Measurements from ENCODE around the gene NPLOC4. TPM values are rescaled to one million over a fixed set of nuclear protein-coding genes. Genes with fewer than 3 reads are reported as not detected.
A peak's percentile ranks its signal among the peaks of the same experiment; 100 is the strongest.

Gene NPLOC4
- total RNA-seq, 4 donors from 2014 or later: 176 to 290 (median 263) TPM

DNA sequence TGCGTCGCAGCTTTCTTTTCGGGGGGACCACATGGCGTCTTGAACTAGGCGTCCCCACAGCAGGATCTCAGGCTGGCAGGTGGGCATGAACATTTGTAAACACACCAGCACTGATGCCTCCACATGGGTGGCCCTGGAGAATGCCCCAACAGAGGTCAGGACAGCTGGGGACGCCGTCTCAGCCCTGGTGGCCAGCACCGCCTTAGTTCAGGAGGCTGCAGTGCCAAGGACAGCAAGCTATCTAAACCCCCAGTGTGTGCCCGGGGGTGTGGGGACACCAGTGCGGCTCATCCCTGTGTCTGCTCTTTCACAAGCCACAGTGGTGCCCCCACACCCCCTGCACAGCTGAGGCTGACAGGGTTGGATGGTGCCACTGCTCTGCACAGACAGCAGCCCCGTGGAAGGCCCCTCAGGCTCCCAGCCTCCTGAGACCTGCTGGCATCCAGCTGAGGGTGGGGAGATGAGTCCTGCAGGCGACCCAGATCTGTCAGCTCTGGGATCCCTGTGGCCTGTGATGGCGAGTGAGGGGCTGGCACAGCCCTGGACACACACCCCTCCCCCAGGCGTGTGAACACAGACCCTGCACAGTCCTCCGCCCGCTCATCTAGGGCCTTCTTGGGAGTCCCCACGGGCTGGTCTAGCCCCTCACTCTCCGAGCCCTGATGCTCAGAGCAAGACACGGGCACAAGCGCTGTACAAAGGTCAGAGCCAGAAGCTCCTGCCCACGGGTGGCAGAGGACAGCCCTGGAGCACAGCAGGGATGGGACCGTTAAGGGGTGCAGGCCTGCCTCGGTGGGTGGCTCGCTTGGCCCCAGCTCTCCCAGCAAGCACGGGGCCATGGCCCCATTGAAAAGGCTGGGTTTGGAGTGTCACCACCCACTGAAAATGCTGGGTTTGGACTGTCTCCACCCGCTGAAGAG, 98.0 kb downstream of the NPLOC4 start:
- Histone ChIP-seq H3K4me1 (peaks cover 10 to 14% of the 10 kb centered on the region in 2 donors), H3K4me3 (no peak overlapping the region), H3K27me3 (peaks cover 26 to 32% (median 28%) of the 10 kb centered on the region in 3 donors), H3K36me3 (peaks cover 0 to 30% of the 10 kb centered on the region in 2 donors), H3K9me3 (no peaks in the 10 kb centered on the region), H3K27ac (no peak overlapping the region)
- TF ChIP-seq, protein P1, sequence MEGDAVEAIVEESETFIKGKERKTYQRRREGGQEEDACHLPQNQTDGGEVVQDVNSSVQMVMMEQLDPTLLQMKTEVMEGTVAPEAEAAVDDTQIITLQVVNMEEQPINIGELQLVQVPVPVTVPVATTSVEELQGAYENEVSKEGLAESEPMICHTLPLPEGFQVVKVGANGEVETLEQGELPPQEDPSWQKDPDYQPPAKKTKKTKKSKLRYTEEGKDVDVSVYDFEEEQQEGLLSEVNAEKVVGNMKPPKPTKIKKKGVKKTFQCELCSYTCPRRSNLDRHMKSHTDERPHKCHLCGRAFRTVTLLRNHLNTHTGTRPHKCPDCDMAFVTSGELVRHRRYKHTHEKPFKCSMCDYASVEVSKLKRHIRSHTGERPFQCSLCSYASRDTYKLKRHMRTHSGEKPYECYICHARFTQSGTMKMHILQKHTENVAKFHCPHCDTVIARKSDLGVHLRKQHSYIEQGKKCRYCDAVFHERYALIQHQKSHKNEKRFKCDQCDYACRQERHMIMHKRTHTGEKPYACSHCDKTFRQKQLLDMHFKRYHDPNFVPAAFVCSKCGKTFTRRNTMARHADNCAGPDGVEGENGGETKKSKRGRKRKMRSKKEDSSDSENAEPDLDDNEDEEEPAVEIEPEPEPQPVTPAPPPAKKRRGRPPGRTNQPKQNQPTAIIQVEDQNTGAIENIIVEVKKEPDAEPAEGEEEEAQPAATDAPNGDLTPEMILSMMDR (IDR thresholded peaks at IDR 0.05 in 4 of 5, conservative IDR thresholded peaks at IDR 0.05 in 1 of 5): no peak
- TF ChIP-seq POLR2A (IDR thresholded peaks at IDR 0.05): no peak
- ATAC-seq: no peak
- no peak for DNase-seq
- in situ Hi-C loops (cut with MboI; ENCODE audit: low sequenced_read_pairs in 4 of 4): no loop called here
- intact Hi-C loops (cut with DNase I; ENCODE audit: low total_unique reads): loop anchor here (5.0 kb wide), 1 partner anchor 52 kb away; no protein-coding TSS in a partner anchor

DNA sequence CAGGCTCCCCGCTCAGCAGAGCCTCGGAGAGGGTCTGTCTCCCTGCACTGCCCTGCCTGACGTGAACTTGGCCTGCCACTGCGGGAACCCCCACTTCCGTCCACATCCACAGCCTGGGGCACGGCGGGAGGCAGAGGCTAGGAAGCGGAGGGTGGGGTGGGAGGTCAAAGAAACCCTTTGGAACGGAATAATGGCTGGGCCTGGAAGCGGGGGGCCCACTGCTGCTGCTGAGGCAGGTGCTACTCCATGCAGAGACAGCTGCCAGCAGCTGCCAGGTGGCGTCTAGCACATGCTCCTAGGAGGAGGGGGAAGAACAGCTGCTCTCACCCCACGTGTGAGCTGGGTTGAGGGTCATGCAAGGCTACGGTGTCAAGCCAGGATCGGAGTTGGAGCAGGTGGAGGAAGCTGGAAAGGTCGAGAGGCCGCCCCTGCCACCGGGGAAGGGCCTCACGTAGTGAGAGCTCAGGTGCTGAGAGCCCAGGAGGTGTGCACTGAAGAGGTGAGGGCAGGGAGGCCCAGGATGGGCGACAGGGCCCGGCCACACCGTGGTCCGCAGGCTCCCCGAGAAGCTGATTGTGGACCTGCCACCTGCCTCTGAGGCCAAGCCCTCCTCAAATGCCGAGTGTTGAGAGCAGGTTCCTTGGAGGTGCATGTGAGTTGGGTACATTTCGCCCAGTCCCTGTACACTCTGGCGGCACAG, 98.9 kb downstream of the NPLOC4 start:
- Histone ChIP-seq H3K27ac (no peak overlapping the region), H3K9me3 (no peaks in the 10 kb centered on the region), H3K4me3 (no peak overlapping the region), H3K4me1 (peaks cover 10 to 14% of the 10 kb centered on the region in 2 donors), H3K27me3 (peaks cover 27 to 35% (median 28%) of the 10 kb centered on the region in 3 donors), H3K36me3 (peaks cover 0 to 22% of the 10 kb centered on the region in 2 donors)
- DNase-seq: peak; percentile 59 to 77
- intact Hi-C loops (cut with DNase I; ENCODE audit: low total_unique reads) (loop anchor here (1.0 to 5.0 kb wide), 2 partner anchors 51 to 284 kb away; no protein-coding TSS in a partner anchor), in situ Hi-C loops (cut with MboI; ENCODE audit: low sequenced_read_pairs in 4 of 4) (no loop called here)
- peak; percentile 68 to 77 for ATAC-seq
- TF ChIP-seq, protein P1 (IDR thresholded peaks at IDR 0.05 in 4 of 5, conservative IDR thresholded peaks at IDR 0.05 in 1 of 5): no peak
- TF ChIP-seq POLR2A (IDR thresholded peaks at IDR 0.05): no peak

DNA sequence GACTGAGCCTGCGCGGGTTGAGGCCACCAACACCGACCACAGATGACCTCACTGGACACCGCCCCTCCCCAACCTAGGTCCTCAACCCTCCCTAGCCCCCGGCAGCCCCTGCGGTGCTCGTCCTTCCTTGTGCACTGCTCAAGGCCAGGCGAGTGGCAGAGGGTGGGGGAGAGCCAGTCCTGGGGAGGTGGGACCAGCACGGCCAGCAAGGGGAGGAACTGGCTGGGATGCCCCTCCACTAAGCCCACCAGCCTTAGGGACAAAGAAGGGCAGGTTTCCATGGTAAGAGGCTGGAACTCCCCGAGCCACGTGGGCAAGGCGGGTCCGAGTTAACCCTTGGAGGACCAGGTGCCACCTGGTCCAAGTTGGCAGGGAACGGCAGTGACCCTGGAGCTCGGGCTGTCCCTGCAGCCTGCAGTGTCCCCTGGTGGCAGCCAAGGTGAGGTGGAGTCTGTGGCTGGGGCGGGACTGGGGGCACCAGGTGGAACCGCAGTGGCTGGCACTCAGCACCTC, 99.5 kb downstream of the NPLOC4 start:
- TF ChIP-seq, protein P1 (IDR thresholded peaks at IDR 0.05 in 4 of 5, conservative IDR thresholded peaks at IDR 0.05 in 1 of 5): peak; percentile 84 to 95 (median 92)
- TF ChIP-seq POLR2A (IDR thresholded peaks at IDR 0.05): no peak
- intact Hi-C loops (cut with DNase I; ENCODE audit: low total_unique reads): loop anchor here (1.0 to 5.0 kb wide), 2 partner anchors 50 to 283 kb away; no protein-coding TSS in a partner anchor
- in situ Hi-C loops (cut with MboI; ENCODE audit: low sequenced_read_pairs in 4 of 4): no loop called here
- H3K36me3 ChIP-seq: peaks cover 0 to 16% of the 10 kb centered on the region in 2 donors
- ATAC-seq: peak; percentile 42 to 72
- peaks cover 10 to 14% of the 10 kb centered on the region in 2 donors for H3K4me1 ChIP-seq
- H3K27ac ChIP-seq: no peak overlapping the region
- H3K27me3 ChIP-seq: peaks cover 27 to 35% (median 28%) of the 10 kb centered on the region in 3 donors
- H3K4me3 ChIP-seq: no peak overlapping the region
- DNase-seq: peak in 1 of 2 donors; percentile 43
- no peaks in the 10 kb centered on the region for H3K9me3 ChIP-seq

Measured in gastrocnemius medialis (tissue), 4 donors.